ENCODE measurements around the gene RIC1. TPM values are rescaled to one million over a fixed set of nuclear protein-coding genes. Genes with fewer than 3 reads are reported as not detected.

RIC1 gene
- total and polyA plus RNA-seq, 2 of the 13 experiments (the other 11 are each of a cell fraction or from before 2014, with no cell fraction given) = 18.2 to 19.0 TPM

DNA sequence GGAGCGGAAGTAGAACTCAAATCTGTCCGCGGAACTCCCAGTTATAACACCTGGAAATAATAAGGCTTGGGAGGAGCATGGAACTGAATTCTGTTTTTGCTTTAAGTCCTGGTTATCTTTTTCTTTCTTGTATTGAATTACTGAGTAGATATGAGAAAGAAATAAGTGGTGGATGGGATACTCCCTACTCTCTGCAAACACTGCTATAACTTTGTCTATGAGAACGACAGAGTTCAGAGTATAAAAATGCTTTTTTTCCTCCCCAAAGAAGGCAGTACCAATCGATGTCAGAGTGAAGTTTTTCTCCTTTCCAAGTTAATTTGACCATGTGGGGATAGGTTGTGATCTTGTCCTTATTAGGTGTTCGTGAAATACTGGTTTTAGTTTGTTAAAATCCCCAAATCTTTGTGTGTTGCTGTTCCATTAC is 1.2 kb downstream of the RIC1 start:
- Histone ChIP-seq H3K9ac (ENCODE audit: insufficient read depth, low read depth, low read length) (peak overlapping the region; percentile 88), H4K20me1 (ENCODE audit: insufficient read depth, low read length) (no peaks in the 10 kb centered on the region; the same call in 1 of the 2 replicates), H3K79me2 (ENCODE audit: insufficient read depth, low read length) (peaks cover 55% of the 10 kb centered on the region), H3K36me3 (replicated peaks in 1 of 2; ENCODE audit: control insufficient read depth in 1 of 2, insufficient read depth in 2 of 2, low read length in 2 of 2) (no peaks in the 10 kb centered on the region), H3K4me3 (replicated peaks in 1 of 3; ENCODE audit: insufficient read depth in 1 of 3, low read depth in 2 of 3, low read length in 3 of 3) (peak overlapping the region; percentile 89 to 97 (median 94)), H3K9me3 (ENCODE audit: low read length) (peaks cover 3% of the 10 kb centered on the region; the same call in 1 of the 2 replicates), H3K27me3 (ENCODE audit: control insufficient read depth in 1 of 2, insufficient read depth in 2 of 2, low read length in 2 of 2) (no peaks in the 10 kb centered on the region; a peak in 1 of 5 replicates), H3K4me2 (ENCODE audit: low read depth, low read length) (peak overlapping the region; percentile 83), H3K4me1 (ENCODE audit: insufficient read depth, low read length) (peaks cover 47% of the 10 kb centered on the region), H3K27ac (ENCODE audit: extremely low read length, insufficient read depth, low read length) (peak overlapping the region; percentile 80), H2AFZ (ENCODE audit: low read length) (peak overlapping the region; percentile 35)
- FAIRE-seq (peak; percentile 23), ATAC-seq (peak; percentile 6; the same call in 1 of the 3 replicates), DNase-seq (ENCODE audit: low spot score) (peak; percentile 16)
- ChIA-PET CTCF (ENCODE audit: low intra/inter-chr PET ratio, low total read pairs) (no interaction called here), POLR2A (no interaction called here)
- TF ChIP-seq, protein P1, sequence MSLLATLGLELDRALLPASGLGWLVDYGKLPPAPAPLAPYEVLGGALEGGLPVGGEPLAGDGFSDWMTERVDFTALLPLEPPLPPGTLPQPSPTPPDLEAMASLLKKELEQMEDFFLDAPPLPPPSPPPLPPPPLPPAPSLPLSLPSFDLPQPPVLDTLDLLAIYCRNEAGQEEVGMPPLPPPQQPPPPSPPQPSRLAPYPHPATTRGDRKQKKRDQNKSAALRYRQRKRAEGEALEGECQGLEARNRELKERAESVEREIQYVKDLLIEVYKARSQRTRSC (CRISPR knock-in tag; IDR thresholded peaks at IDR 0.05; ENCODE audit: low read depth) = no peak
- TF ChIP-seq PHB2 (IDR thresholded peaks at IDR 0.05; ENCODE audit: partially characterized antibody) (no peak), ZFP82 (CRISPR knock-in tag; IDR thresholded peaks at IDR 0.05; ENCODE audit: borderline replicate concordance) (0 out of 2 replicates have a peak, but pooled peaks have one; percentile 9), SRF (IDR thresholded peaks at IDR 0.05; ENCODE audit: low read depth, low read length) (peak; percentile 73), ZNF652 (CRISPR knock-in tag; IDR thresholded peaks at IDR 0.05; ENCODE audit: borderline replicate concordance, low read depth) (peak; percentile 6; the same call in 1 of the 2 replicates), POLR2AphosphoS5 (IDR thresholded peaks at IDR 0.05; ENCODE audit: low read depth, low read length) (0 out of 2 replicates have a peak, but pooled peaks have one; percentile 33), RFXAP (CRISPR knock-in tag; IDR thresholded peaks at IDR 0.05; ENCODE audit: borderline replicate concordance) (no peak), CEBPB (IDR thresholded peaks at IDR 0.05; ENCODE audit: borderline replicate concordance, low read depth, low read length) (no peak), SAP130 (CRISPR knock-in tag; IDR thresholded peaks at IDR 0.05; ENCODE audit: low read depth) (peak; percentile 43; the same call in 1 of the 2 replicates)
- TF ChIP-seq, protein P2, sequence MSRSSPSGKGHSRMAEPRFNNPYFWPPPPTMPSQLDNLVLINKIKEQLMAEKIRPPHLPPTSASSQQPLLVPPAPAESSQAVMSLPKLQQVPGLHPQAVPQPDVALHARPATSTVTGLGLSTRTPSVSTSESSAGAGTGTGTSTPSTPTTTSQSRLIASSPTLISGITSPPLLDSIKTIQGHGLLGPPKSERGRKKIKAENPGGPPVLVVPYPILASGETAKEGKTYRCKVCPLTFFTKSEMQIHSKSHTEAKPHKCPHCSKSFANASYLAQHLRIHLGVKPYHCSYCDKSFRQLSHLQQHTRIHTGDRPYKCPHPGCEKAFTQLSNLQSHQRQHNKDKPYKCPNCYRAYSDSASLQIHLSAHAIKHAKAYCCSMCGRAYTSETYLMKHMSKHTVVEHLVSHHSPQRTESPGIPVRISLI (CRISPR knock-in tag; IDR thresholded peaks at IDR 0.05; ENCODE audit: borderline replicate concordance) = peak; percentile 52; the same call in 1 of the 2 replicates
- TF ChIP-seq, protein P3, sequence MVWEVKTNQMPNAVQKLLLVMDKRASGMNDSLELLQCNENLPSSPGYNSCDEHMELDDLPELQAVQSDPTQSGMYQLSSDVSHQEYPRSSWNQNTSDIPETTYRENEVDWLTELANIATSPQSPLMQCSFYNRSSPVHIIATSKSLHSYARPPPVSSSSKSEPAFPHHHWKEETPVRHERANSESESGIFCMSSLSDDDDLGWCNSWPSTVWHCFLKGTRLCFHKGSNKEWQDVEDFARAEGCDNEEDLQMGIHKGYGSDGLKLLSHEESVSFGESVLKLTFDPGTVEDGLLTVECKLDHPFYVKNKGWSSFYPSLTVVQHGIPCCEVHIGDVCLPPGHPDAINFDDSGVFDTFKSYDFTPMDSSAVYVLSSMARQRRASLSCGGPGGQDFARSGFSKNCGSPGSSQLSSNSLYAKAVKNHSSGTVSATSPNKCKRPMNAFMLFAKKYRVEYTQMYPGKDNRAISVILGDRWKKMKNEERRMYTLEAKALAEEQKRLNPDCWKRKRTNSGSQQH (CRISPR knock-in tag; IDR thresholded peaks at IDR 0.05; ENCODE audit: low read depth) = peak; percentile 24; the same call in 1 of the 2 replicates
- TF ChIP-seq, protein P4, sequence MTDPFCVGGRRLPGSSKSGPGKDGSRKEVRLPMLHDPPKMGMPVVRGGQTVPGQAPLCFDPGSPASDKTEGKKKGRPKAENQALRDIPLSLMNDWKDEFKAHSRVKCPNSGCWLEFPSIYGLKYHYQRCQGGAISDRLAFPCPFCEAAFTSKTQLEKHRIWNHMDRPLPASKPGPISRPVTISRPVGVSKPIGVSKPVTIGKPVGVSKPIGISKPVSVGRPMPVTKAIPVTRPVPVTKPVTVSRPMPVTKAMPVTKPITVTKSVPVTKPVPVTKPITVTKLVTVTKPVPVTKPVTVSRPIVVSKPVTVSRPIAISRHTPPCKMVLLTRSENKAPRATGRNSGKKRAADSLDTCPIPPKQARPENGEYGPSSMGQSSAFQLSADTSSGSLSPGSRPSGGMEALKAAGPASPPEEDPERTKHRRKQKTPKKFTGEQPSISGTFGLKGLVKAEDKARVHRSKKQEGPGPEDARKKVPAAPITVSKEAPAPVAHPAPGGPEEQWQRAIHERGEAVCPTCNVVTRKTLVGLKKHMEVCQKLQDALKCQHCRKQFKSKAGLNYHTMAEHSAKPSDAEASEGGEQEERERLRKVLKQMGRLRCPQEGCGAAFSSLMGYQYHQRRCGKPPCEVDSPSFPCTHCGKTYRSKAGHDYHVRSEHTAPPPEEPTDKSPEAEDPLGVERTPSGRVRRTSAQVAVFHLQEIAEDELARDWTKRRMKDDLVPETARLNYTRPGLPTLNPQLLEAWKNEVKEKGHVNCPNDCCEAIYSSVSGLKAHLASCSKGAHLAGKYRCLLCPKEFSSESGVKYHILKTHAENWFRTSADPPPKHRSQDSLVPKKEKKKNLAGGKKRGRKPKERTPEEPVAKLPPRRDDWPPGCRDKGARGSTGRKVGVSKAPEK (CRISPR knock-in tag; IDR thresholded peaks at IDR 0.05; ENCODE audit: borderline replicate concordance) = 0 out of 2 replicates have a peak, but pooled peaks have one; percentile 51
- intact Hi-C loops (cut with micrococcal nuclease; ENCODE audit: unreplicated experiment) (no loop called here), in situ Hi-C loops (cut with HindIII; ENCODE audit: extremely low pct_ligation_motif_present, low pct_unique_long_range_greater_than_20kb) (no loop called here)
- BruUV-seq (replicated peaks) = TSS peak; percentile 67
- under 1% methylated on average over 6 of the region's 6 CpGs for WGBS (ENCODE audit: low lambda C conversion rate)
